K562 (cell line): ENCODE data around the gene UQCRHL. TPM values are rescaled to one million over a fixed set of nuclear protein-coding genes. Genes with fewer than 3 reads are reported as not detected.

Source experiments
- CREB3L1 ChIP-seq: fragments of 450-650 bp; IDR thresholded peaks from 2 replicates; pipeline ENCODE4 v1.6.1; 2014; ENCODE audit warnings: low read depth, mild to moderate bottlenecking, moderate library complexity, borderline replicate concordance
- DPF2 ChIP-seq: fragments of 450-650 bp; IDR thresholded peaks from 2 replicates; pipeline ENCODE4 v1.6.1; 2016
- ETV5 ChIP-seq: sonication (generic); formaldehyde crosslinking; IDR thresholded peaks from 2 replicates; pipeline ENCODE4 v1.4.0; 2020; ENCODE audit warnings: low read depth, mild to moderate bottlenecking, missing genetic modification reagents
- ETV6 ChIP-seq, 3 experiments: fragments of 150-350 bp in 1 of 3; sonication (generic) in 1 of 3; formaldehyde crosslinking in 1 of 3; IDR thresholded peaks; 2 replicates each; pipeline versions ENCODE4 v1.6.1 to v1.8.0; 2014 to 2022; ENCODE audit warnings: borderline replicate concordance in 2 of 3, low read depth in 2 of 3, antibody characterized with exemption in 1 of 3, low read length in 1 of 3, mild to moderate bottlenecking in 1 of 3, missing genetic modification reagents in 1 of 3
- HDAC1 ChIP-seq, 2 experiments: fragments of 450-650 bp; IDR thresholded peaks; 2 replicates each; pipeline ENCODE4 v1.6.1; 2016 to 2017; ENCODE audit warnings: inconsistent platforms in 1 of 2, mild to moderate bottlenecking in 1 of 2, moderate library complexity in 1 of 2
- HNRNPLL ChIP-seq: fragments of 200-400 bp; formaldehyde crosslinking; IDR thresholded peaks from 2 replicates; pipeline ENCODE4 v1.6.1; 2017; ENCODE audit warnings: low read length, low read depth, mild to moderate bottlenecking; ENCODE audit not compliant: poor library complexity, severe bottlenecking
- IFI16 ChIP-seq: fragments of 250-450 bp; sonication (Bioruptor Pico); IDR thresholded peaks from 2 replicates; pipeline ENCODE4 v2.1.2; 2022; ENCODE audit warnings: mild to moderate bottlenecking, inconsistent platforms
- NCOA6 ChIP-seq: fragments of 450-650 bp; IDR thresholded peaks from 2 replicates; pipeline ENCODE4 v1.6.1; 2017; ENCODE audit warnings: mild to moderate bottlenecking
- NCOR1 ChIP-seq: fragments of 450-650 bp; IDR thresholded peaks from 2 replicates; pipeline ENCODE4 v1.6.1; 2016; ENCODE audit warnings: mild to moderate bottlenecking, moderate library complexity
- NR4A1 ChIP-seq, 2 experiments: fragments of 250-450 bp in 1 of 2; fragments of 450-650 bp in 1 of 2; sonication (Bioruptor Pico) in 1 of 2; IDR thresholded peaks; 2 replicates each; pipeline versions ENCODE4 v1.4.0 to v1.6.1; 2016 to 2020; ENCODE audit warnings: mild to moderate bottlenecking in 2 of 2, missing compliant biosample characterization in 1 of 2, missing genetic modification characterization in 1 of 2, moderate library complexity in 1 of 2
- PCBP1 ChIP-seq: fragments of 200-400 bp; formaldehyde crosslinking; IDR thresholded peaks from 2 replicates; pipeline ENCODE4 v1.6.1; 2018; ENCODE audit warnings: mild to moderate bottlenecking, low read depth, low read length; ENCODE audit not compliant: poor library complexity, severe bottlenecking
- PURB ChIP-seq: sonication (generic); formaldehyde crosslinking; IDR thresholded peaks from 2 replicates; pipeline ENCODE4 v1.9.0; 2021; ENCODE audit warnings: low read depth, mild to moderate bottlenecking, missing genetic modification reagents
- PYGO2 ChIP-seq: fragments of 450-650 bp; IDR thresholded peaks from 2 replicates; pipeline ENCODE4 v1.6.1; 2016; ENCODE audit warnings: mild to moderate bottlenecking, missing genetic modification characterization, moderate library complexity, missing compliant biosample characterization
- SMAD2 ChIP-seq: fragments of 150-350 bp; IDR thresholded peaks from 2 replicates; pipeline ENCODE4 v1.6.1; 2014; ENCODE audit warnings: low read depth, mild to moderate bottlenecking, low read length
- SREBF2 ChIP-seq: sonication (generic); formaldehyde crosslinking; IDR thresholded peaks from 2 replicates; pipeline ENCODE4 v1.4.0; 2020; ENCODE audit warnings: mild to moderate bottlenecking, missing genetic modification reagents
- TCF3 ChIP-seq: sonication (generic); formaldehyde crosslinking; IDR thresholded peaks from 2 replicates; pipeline ENCODE4 v1.4.0; 2020; ENCODE audit warnings: mild to moderate bottlenecking, missing genetic modification reagents
- TRIM28 ChIP-seq: fragments of 450-650 bp; IDR thresholded peaks from 2 replicates; pipeline ENCODE4 v1.6.1; 2017
- U2AF2 ChIP-seq: fragments of 200-400 bp; formaldehyde crosslinking; optimal IDR thresholded peaks from 2 replicates; pipeline ENCODE3; 2017; ENCODE audit warnings: low read depth, mild to moderate bottlenecking, low read length
- ZBTB12 ChIP-seq: fragments of 250-450 bp; sonication (Bioruptor Pico); IDR thresholded peaks from 2 replicates; pipeline ENCODE4 v1.4.0; 2020
- ZBTB17 ChIP-seq: fragments of 450-650 bp; formaldehyde crosslinking; IDR thresholded peaks from 2 replicates; pipeline ENCODE4 v1.4.0; 2020; ENCODE audit warnings: mild to moderate bottlenecking
- ZNF134 ChIP-seq: fragments of 250-450 bp; sonication (Bioruptor Pico); conservative IDR thresholded peaks from 2 replicates; pipeline ENCODE4 v1.4.0; 2020
- ZNF175 ChIP-seq: fragments of 200-800 bp; sonication (Bioruptor generic); IDR thresholded peaks from 2 replicates; pipeline ENCODE4 v1.6.1; 2016; ENCODE audit warnings: low read depth, mild to moderate bottlenecking, missing genetic modification characterization, missing compliant biosample characterization
- ZNF586 ChIP-seq: fragments of 450-650 bp; formaldehyde crosslinking; conservative IDR thresholded peaks from 2 replicates; pipeline ENCODE4 v1.4.0; 2020; ENCODE audit warnings: mild to moderate bottlenecking, moderate library complexity
- ZNF75A ChIP-seq: fragments of 450-650 bp; formaldehyde crosslinking; IDR thresholded peaks from 2 replicates; pipeline ENCODE4 v1.4.0; 2020; ENCODE audit warnings: mild to moderate bottlenecking
- ZNF764 ChIP-seq: fragments of 250-450 bp; sonication (Bioruptor Pico); IDR thresholded peaks from 2 replicates; pipeline ENCODE4 v1.4.0; 2020; ENCODE audit warnings: low read depth, mild to moderate bottlenecking, moderate library complexity
- ZNF785 ChIP-seq: fragments of 250-450 bp; sonication (Bioruptor Pico); IDR thresholded peaks from 2 replicates; pipeline ENCODE4 v1.4.0; 2020; ENCODE audit warnings: mild to moderate bottlenecking
- polyA plus RNA-seq, 8 experiments: library from polyadenylated mRNA; depleted of rRNA in 4 of 8; stranded (reverse) in 5 of 8; unstranded in 3 of 8; fragments of >200 nt; fragmentation: Nextera tagmentation in 2 of 8; fragmentation: Illumina TruSeq in 1 of 8; extraction: Ambion mirVana in 2 of 8; extraction: Trizol in 1 of 8; gene quantifications; 2 replicates each; pipeline versions ENCODE4 v1.2.1 to v1.2.3, GENCODE V29; 2011 to 2014; ENCODE audit warnings: inconsistent platforms in 1 of 8, missing spikeins in 1 of 8
- total RNA-seq, 7 experiments: library from RNA; depleted of rRNA in 6 of 7; stranded (reverse); fragments of >200 nt in 6 of 7; fragmentation: Illumina TruSeq in 2 of 7; extraction: Trizol in 2 of 7; gene quantifications; 2 replicates each; pipeline versions ENCODE4 v1.2.1 to v1.2.3, GENCODE V29; 2011 to 2021; ENCODE audit warnings: low replicate concordance in 1 of 7
- TF ChIP-seq, protein P1 (sequence below): sonication (generic); formaldehyde crosslinking; IDR thresholded peaks from 2 replicates; pipeline ENCODE4 v1.5.0; 2020; ENCODE audit warnings: missing genetic modification reagents

The UQCRHL gene
- total and polyA plus RNA-seq, 9 of the 15 experiments (the other 6 are each of a cell fraction or from before 2014, with no cell fraction given): 5.1 to 41.3 (median 21.8) TPM

GRCh38 chr1:15849775-15850324 is 42.4 kb upstream of the UQCRHL start (continued):
- TF ChIP-seq ZNF134 (CRISPR knock-in tag): no peak
- no peak for TF ChIP-seq PCBP1
- TF ChIP-seq, protein P1, sequence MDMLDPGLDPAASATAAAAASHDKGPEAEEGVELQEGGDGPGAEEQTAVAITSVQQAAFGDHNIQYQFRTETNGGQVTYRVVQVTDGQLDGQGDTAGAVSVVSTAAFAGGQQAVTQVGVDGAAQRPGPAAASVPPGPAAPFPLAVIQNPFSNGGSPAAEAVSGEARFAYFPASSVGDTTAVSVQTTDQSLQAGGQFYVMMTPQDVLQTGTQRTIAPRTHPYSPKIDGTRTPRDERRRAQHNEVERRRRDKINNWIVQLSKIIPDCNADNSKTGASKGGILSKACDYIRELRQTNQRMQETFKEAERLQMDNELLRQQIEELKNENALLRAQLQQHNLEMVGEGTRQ (CRISPR knock-in tag): no peak
- no peak for TF ChIP-seq HNRNPLL
- no peak for TF ChIP-seq ZBTB12 (CRISPR knock-in tag)
- TF ChIP-seq PURB (CRISPR knock-in tag): no peak
- TF ChIP-seq NR4A1 (CRISPR knock-in tag; IDR thresholded peaks at IDR 0.05): no peak
- no peak for TF ChIP-seq NR4A1 (tag; IDR thresholded peaks at IDR 0.05)
- TF ChIP-seq ZNF785 (CRISPR knock-in tag): no peak
- TF ChIP-seq SMAD2: no peak
- no peak for TF ChIP-seq ZNF75A
- no peak for TF ChIP-seq ZNF175 (CRISPR knock-in tag)
- no peak for TF ChIP-seq ZNF764 (CRISPR knock-in tag)
- no peak for TF ChIP-seq ZBTB17 (CRISPR knock-in tag)
- TF ChIP-seq ETV6 (IDR thresholded peaks at IDR 0.05; ENCODE audit: borderline replicate concordance in 1 of 2, low read depth in 2 of 2, low read length in 1 of 2): peak in 1 of 2 experiments; percentile 4; a peak in 1 of 4 replicates
- no peak for TF ChIP-seq ETV6 (CRISPR knock-in tag; IDR thresholded peaks at IDR 0.05; ENCODE audit: borderline replicate concordance)
- TF ChIP-seq PYGO2: no peak
- peak; percentile 46; the same call in 1 of the 2 replicates for TF ChIP-seq TRIM28
- no peak for TF ChIP-seq SREBF2 (CRISPR knock-in tag)
- no peak; the same call in 1 of the 2 replicates for TF ChIP-seq NCOA6
- peak; percentile 42 for TF ChIP-seq NCOR1
- TF ChIP-seq ETV5 (CRISPR knock-in tag): no peak
- no peak for TF ChIP-seq TCF3 (CRISPR knock-in tag)
- TF ChIP-seq HDAC1 (IDR thresholded peaks at IDR 0.05): peak in 1 of 2 experiments; percentile 93; a peak in 2 of 4 replicates
- TF ChIP-seq U2AF2: no peak
- peak; percentile 42; the same call in 1 of the 2 replicates for TF ChIP-seq CREB3L1
- no peak for TF ChIP-seq IFI16 (CRISPR knock-in tag)
- peak; percentile 70; the same call in 1 of the 2 replicates for TF ChIP-seq DPF2
- TF ChIP-seq ZNF586 (CRISPR knock-in tag): no peak
